Astrocyte (in vitro differentiated cells and primary cell): Measurements from ENCODE around the gene UACA.

Source experiments
- CTCF ChIP-seq: IDR thresholded peaks from 2 replicates; pipeline ENCODE4 v1.5.1; 2011; ENCODE audit warnings: low read depth, mild to moderate bottlenecking, inconsistent platforms, low read length, moderate library complexity; ENCODE audit not compliant: insufficient read depth
- EZH2 ChIP-seq: IDR thresholded peaks from 2 replicates; pipeline ENCODE4 v1.6.1; 2012; ENCODE audit warnings: mild to moderate bottlenecking, low read length, inconsistent platforms; ENCODE audit not compliant: insufficient read depth

- TF ChIP-seq CTCF (no peak), EZH2 (no peak)
Measured at GRCh38 chr15:70708839-70709238, 54.5 kb downstream of the UACA start.
